Panc1 (cell line): ENCODE data around the gene PTPN11. TPM values are rescaled to one million over a fixed set of nuclear protein-coding genes. Genes with fewer than 3 reads are reported as not detected.

Experiments used
- ATAC-seq: fragments of 200-7000 bp; cut with Tn5 transposase; 2 replicates; pipeline ENCODE4 v1.9.1; 2020; ENCODE audit warnings: mild to moderate bottlenecking, moderate library complexity
- BruUV-seq: library from RNA; stranded (reverse); fragments of 400-500 nt; replicated peaks from 2 replicates; lab custom pipeline; 2021; lab: Mats Ljungman, UMichigan
- CTCF ChIA-PET: fragments of 300-600 bp; sonication (Branson Sonifier 250); formaldehyde crosslinking; loops from one replicate; lab custom pipeline; 2022; ENCODE audit warnings: antibody characterized with exemption; lab: Charles Lee
- POLR2A ChIA-PET: fragments of 300-600 bp; sonication (Branson Sonifier 250); formaldehyde crosslinking; loops from one replicate; lab custom pipeline; 2022; ENCODE audit warnings: antibody characterized with exemption; lab: Charles Lee
- DNase-seq: peaks from one replicate; pipeline ENCODE4 v3.0.0-alpha.2; 2010; ENCODE audit warnings: low read depth, low spot score
- H3K27ac ChIP-seq: 2 replicates; pipeline ENCODE4 v1.5.1; 2011; ENCODE audit warnings: mild to moderate bottlenecking, low read length, inconsistent platforms
- H3K27me3 ChIP-seq: fragments of 200-500 bp; sonication (Bioruptor generic); 2 replicates; pipeline ENCODE4 v1.6.0; 2014; ENCODE audit warnings: low read length, inconsistent platforms; ENCODE audit not compliant: control insufficient read depth, insufficient read depth
- H3K36me3 ChIP-seq: fragments of 200-500 bp; sonication (Bioruptor generic); 2 replicates; pipeline ENCODE4 v1.5.1; 2014; ENCODE audit warnings: inconsistent platforms, mild to moderate bottlenecking, low read length, moderate library complexity; ENCODE audit not compliant: control insufficient read depth, insufficient read depth
- H3K4me1 ChIP-seq: 2 replicates; pipeline ENCODE4 v1.5.1; 2011; ENCODE audit warnings: inconsistent platforms, mild to moderate bottlenecking, low read length, moderate library complexity; ENCODE audit not compliant: control insufficient read depth, insufficient read depth
- H3K4me3 ChIP-seq, 2 experiments: 2 replicates each; pipeline ENCODE4 v1.5.1; 2011 to 2012; ENCODE audit warnings: low read depth in 2 of 2, low read length in 2 of 2, mild to moderate bottlenecking in 2 of 2, inconsistent platforms in 1 of 2, moderate library complexity in 1 of 2
- H3K9me3 ChIP-seq: fragments of 200-500 bp; sonication (Bioruptor generic); 2 replicates; pipeline ENCODE4 v1.5.1; 2014; ENCODE audit warnings: low read depth, mild to moderate bottlenecking, inconsistent platforms, low read length, moderate library complexity; ENCODE audit not compliant: control insufficient read depth, insufficient read depth
- CTCF ChIP-seq: fragments of 450-650 bp; IDR thresholded peaks from 2 replicates; pipeline ENCODE4 v1.5.1; 2017; ENCODE audit warnings: mild to moderate bottlenecking
- POLR2AphosphoS5 ChIP-seq: IDR thresholded peaks from 2 replicates; pipeline ENCODE4 v1.6.1; 2012; ENCODE audit warnings: mild to moderate bottlenecking, low read depth, low read length, moderate library complexity
- REST ChIP-seq, 2 experiments: IDR thresholded peaks; 2 replicates each; pipeline ENCODE4 v1.6.1; 2011 to 2012; ENCODE audit warnings: low read depth in 2 of 2, control low read depth in 1 of 2, low read length in 1 of 2, mild to moderate bottlenecking in 1 of 2, moderate library complexity in 1 of 2; ENCODE audit not compliant: insufficient read depth in 1 of 2
- SIN3A ChIP-seq: IDR thresholded peaks from 2 replicates; pipeline ENCODE4 v1.6.1; 2012; ENCODE audit warnings: low read depth, mild to moderate bottlenecking, low read length, moderate library complexity, borderline replicate concordance; ENCODE audit not compliant: insufficient read depth
- TCF7L2 ChIP-seq: IDR thresholded peaks from 2 replicates; pipeline ENCODE4 v1.6.1; 2011; ENCODE audit warnings: mild to moderate bottlenecking, low read depth, low read length, inconsistent platforms
- in situ Hi-C: cut with HindIII; loops from 2 replicates; pipeline ENCODE4 v1.10.0; 2016; ENCODE audit warnings: low sequenced_read_pairs, low pct_unique_long_range_greater_than_20kb
- intact Hi-C: fragments of 100-400 bp; cut with micrococcal nuclease; formaldehyde crosslinking; loops from one replicate; pipeline ENCODE4 v1.10.0; 2022; ENCODE audit not compliant: unreplicated experiment
- total RNA-seq: library from RNA; stranded (reverse); gene quantifications from one replicate; pipeline ENCODE4 v1.2.1, GENCODE V29; 2021; ENCODE audit not compliant: unreplicated experiment

PTPN11 gene
- total RNA-seq, 1 experiment from 2014 or later: 139 TPM

DNA sequence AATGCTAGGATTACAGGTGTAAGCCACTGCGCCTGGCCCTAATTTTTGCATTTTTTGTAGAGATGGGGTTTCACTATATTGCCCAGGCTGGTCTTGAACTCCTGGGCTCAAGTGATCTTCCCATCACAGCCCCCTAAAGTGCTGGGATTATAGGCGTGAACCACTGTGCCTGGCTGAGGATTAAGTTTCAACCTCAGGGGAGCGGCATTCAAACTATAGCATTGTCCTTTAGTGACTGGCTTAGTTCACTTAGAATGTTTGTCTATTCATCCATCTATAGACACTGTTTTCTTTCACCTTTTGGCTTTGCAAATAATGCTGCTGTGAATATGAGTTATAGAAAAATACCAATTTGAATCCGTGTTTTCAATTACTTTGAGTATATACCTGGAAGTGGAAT lies 25.2 kb downstream of the PTPN11 start:
- in situ Hi-C loops: no loop called here
- intact Hi-C loops: no loop called here
- CTCF ChIA-PET: no interaction called here
- POLR2A ChIA-PET: no interaction called here
- H3K27ac ChIP-seq: no peak overlapping the region
- ATAC-seq: no peak
- no peaks in the 10 kb centered on the region for H3K4me1 ChIP-seq
- BruUV-seq: no TSS peak
- H3K27me3 ChIP-seq: no peaks in the 10 kb centered on the region
- no peaks in the 10 kb centered on the region for H3K9me3 ChIP-seq
- H3K4me3 ChIP-seq: no peak overlapping the region
- no peak for DNase-seq
- H3K36me3 ChIP-seq: no peaks in the 10 kb centered on the region
- TF ChIP-seq SIN3A (no peak), TCF7L2 (no peak), POLR2AphosphoS5 (no peak), CTCF (no peak), REST (IDR thresholded peaks at IDR 0.05; ENCODE audit: insufficient read depth in 1 of 2, low read depth in 2 of 2, low read length in 1 of 2) (no peak)

GRCh38 chr12:112446008-112446725 lies 27.4 kb downstream of the PTPN11 start:
- Histone ChIP-seq H3K4me1 (no peaks in the 10 kb centered on the region), H3K36me3 (no peaks in the 10 kb centered on the region), H3K9me3 (no peaks in the 10 kb centered on the region), H3K27me3 (no peaks in the 10 kb centered on the region), H3K4me3 (no peak overlapping the region), H3K27ac (no peak overlapping the region)
- POLR2A ChIA-PET: no interaction called here
- intact Hi-C loops (no loop called here), in situ Hi-C loops (no loop called here)
- TF ChIP-seq POLR2AphosphoS5 (no peak), TCF7L2 (no peak), SIN3A (no peak), CTCF (no peak), REST (IDR thresholded peaks at IDR 0.05; ENCODE audit: insufficient read depth in 1 of 2, low read depth in 2 of 2, low read length in 1 of 2) (no peak)
- BruUV-seq: no TSS peak
- CTCF ChIA-PET: no interaction called here
- DNase-seq (no peak), ATAC-seq (no peak)
